Measurements from ENCODE around the gene MTA3. TPM values are rescaled to one million over a fixed set of nuclear protein-coding genes. Genes with fewer than 3 reads are reported as not detected.
A peak's percentile ranks its signal among the peaks of the same experiment; 100 is the strongest.

The MTA3 gene
- total and polyA plus RNA-seq, 8 donors, result 23.9 to 82.8 (median 70.6) TPM

GRCh38 chr2:42788882-42789281 is 220.4 kb downstream of the MTA3 start:
- ATAC-seq, result no peak
- TF ChIP-seq CTCF (IDR thresholded peaks at IDR 0.05), result no peak
- H3K36me3 ChIP-seq, result no peaks in the 10 kb centered on the region

GRCh38 chr2:42789751-42790150 is 221.3 kb downstream of the MTA3 start:
- peaks cover 0 to 20% of the 10 kb centered on the region in 2 donors for H3K4me1 ChIP-seq
- ATAC-seq (no peak), DNase-seq (no peak)
- peaks cover 0 to 11% of the 10 kb centered on the region in 2 donors for H3K27me3 ChIP-seq
- no peak overlapping the region for H3K4me3 ChIP-seq
- TF ChIP-seq CTCF (IDR thresholded peaks at IDR 0.05), result no peak
- no peaks in the 10 kb centered on the region for H3K36me3 ChIP-seq
- no peak overlapping the region for H3K27ac ChIP-seq
- intact Hi-C loops (cut with DNase I), result no loop called here
- no peaks in the 10 kb centered on the region for H3K9me3 ChIP-seq

More at GRCh38 chr2:42788882-42789281, 220.4 kb downstream of the MTA3 start:
- Histone ChIP-seq H3K4me3 (no peak overlapping the region), H3K27ac (no peak overlapping the region), H3K9me3 (no peaks in the 10 kb centered on the region), H3K4me1 (peaks cover 0 to 12% of the 10 kb centered on the region in 2 donors), H3K27me3 (peaks cover 0 to 11% of the 10 kb centered on the region in 2 donors)
- intact Hi-C loops (cut with DNase I), result no loop called here
- no peak for DNase-seq

GRCh38 chr2:42791606-42792005 is 223.2 kb downstream of the MTA3 start:
- no peaks in the 10 kb centered on the region for H3K36me3 ChIP-seq
- H3K27me3 ChIP-seq, result peaks cover 0 to 11% of the 10 kb centered on the region in 2 donors
- no peak for TF ChIP-seq CTCF (IDR thresholded peaks at IDR 0.05)
- DNase-seq, result no peak
- peak overlapping the region in 1 of 2 donors; percentile 73 for H3K4me3 ChIP-seq
- ATAC-seq, result no peak
- H3K27ac ChIP-seq, result no peak overlapping the region
- intact Hi-C loops (cut with DNase I), result no loop called here
- H3K4me1 ChIP-seq, result peaks cover 0 to 20% of the 10 kb centered on the region in 2 donors
- H3K9me3 ChIP-seq, result no peaks in the 10 kb centered on the region

- TF ChIP-seq CTCF (IDR thresholded peaks at IDR 0.05), result no peak
- H3K4me1 ChIP-seq, result peaks cover 0 to 20% of the 10 kb centered on the region in 2 donors
- intact Hi-C loops (cut with DNase I), result no loop called here
- H3K27me3 ChIP-seq, result peaks cover 0 to 11% of the 10 kb centered on the region in 2 donors
- no peaks in the 10 kb centered on the region for H3K36me3 ChIP-seq
- H3K4me3 ChIP-seq, result peak overlapping the region; percentile 51 to 73
- peak overlapping the region; percentile 78 to 89 for H3K27ac ChIP-seq
- peak; percentile 73 for ATAC-seq
- DNase-seq, result peak in 1 of 4 donors; percentile 47
- no peaks in the 10 kb centered on the region for H3K9me3 ChIP-seq
Observed at GRCh38 chr2:42792087-42792582, 223.7 kb downstream of the MTA3 start.

GRCh38 chr2:42792583-42793333 is 224.3 kb downstream of the MTA3 start, which contains the start of gene HAAO:
HAAO (minus strand) TSS chr2:42792583; CDS start chr2:42792536, 47 bp downstream.
- Histone ChIP-seq H3K36me3 (no peaks in the 10 kb centered on the region), H3K27me3 (peaks cover 0 to 11% of the 10 kb centered on the region in 2 donors), H3K4me1 (peaks cover 0 to 20% of the 10 kb centered on the region in 2 donors), H3K27ac (peak within 1 kb of the TSS; percentile 78 to 89), H3K9me3 (no peaks in the 10 kb centered on the region), H3K4me3 (peak within 1 kb of the TSS; percentile 51 to 73)
- peak in 1 of 2 donors; percentile 8 for TF ChIP-seq CTCF (IDR thresholded peaks at IDR 0.05)
- intact Hi-C loops (cut with DNase I), result no loop called here
- DNase-seq, result peak in 3 of 4 donors; percentile 70 to 88 (median 78)
- ATAC-seq, result peak; percentile 76
